Measurements from ENCODE around the gene ZDHHC1. TPM values are rescaled to one million over a fixed set of nuclear protein-coding genes. Genes with fewer than 3 reads are reported as not detected.

Gene ZDHHC1
- polyA plus RNA-seq, 4 donors = 12.6 to 19.0 (median 16.0) TPM

GRCh38 chr16:67413978-67414911, 2.0 kb downstream of the ZDHHC1 start:
- no peak for DNase-seq (ENCODE audit: low read depth in 4 of 4, low spot score in 2 of 4)

- DNase-seq (ENCODE audit: low read depth in 4 of 4, low spot score in 2 of 4) = no peak
These were observed 4.0 kb downstream of the ZDHHC1 start for GRCh38 chr16:67412294-67412693.

GRCh38 chr16:67411339-67411738, 4.9 kb downstream of the ZDHHC1 start:
- DNase-seq (ENCODE audit: low read depth in 4 of 4, low spot score in 2 of 4) = no peak

- no peak for DNase-seq (ENCODE audit: low read depth in 4 of 4, low spot score in 2 of 4)
These were observed 6.6 kb downstream of the ZDHHC1 start for GRCh38 chr16:67409631-67410030.

- no peak for DNase-seq (ENCODE audit: low read depth in 4 of 4, low spot score in 2 of 4)
These were observed 8.4 kb downstream of the ZDHHC1 start for GRCh38 chr16:67407788-67408452.

GRCh38 chr16:67407176-67407787, 9.0 kb downstream of the ZDHHC1 start:
- DNase-seq (ENCODE audit: low read depth in 4 of 4, low spot score in 2 of 4) = no peak

GRCh38 chr16:67406111-67406971, 9.9 kb downstream of the ZDHHC1 start:
- DNase-seq (ENCODE audit: low read depth in 4 of 4, low spot score in 2 of 4) = no peak

GRCh38 chr16:67405336-67405735, 10.9 kb downstream of the ZDHHC1 start:
- DNase-seq (ENCODE audit: low read depth in 4 of 4, low spot score in 2 of 4) = no peak

GRCh38 chr16:67404740-67405226, 11.5 kb downstream of the ZDHHC1 start:
- no peak for DNase-seq (ENCODE audit: low read depth in 4 of 4, low spot score in 2 of 4)

GRCh38 chr16:67403976-67404555, 12.2 kb downstream of the ZDHHC1 start:
- no peak for DNase-seq (ENCODE audit: low read depth in 4 of 4, low spot score in 2 of 4)

GRCh38 chr16:67400901-67401300, 15.4 kb downstream of the ZDHHC1 start:
- no peak for DNase-seq (ENCODE audit: low read depth in 4 of 4, low spot score in 2 of 4)

GRCh38 chr16:67399749-67400704, 16.2 kb downstream of the ZDHHC1 start:
- no peak for DNase-seq (ENCODE audit: low read depth in 4 of 4, low spot score in 2 of 4)

GRCh38 chr16:67399218-67399733, 17.0 kb downstream of the ZDHHC1 start:
- DNase-seq (ENCODE audit: low read depth in 4 of 4, low spot score in 2 of 4) = no peak

- DNase-seq (ENCODE audit: low read depth in 4 of 4, low spot score in 2 of 4) = no peak
These were observed 17.6 kb downstream of the ZDHHC1 start for GRCh38 chr16:67398546-67399217.

GRCh38 chr16:67397812-67398545, 18.3 kb downstream of the ZDHHC1 start:
- no peak for DNase-seq (ENCODE audit: low read depth in 4 of 4, low spot score in 2 of 4)

GRCh38 chr16:67397036-67397801, 19.1 kb downstream of the ZDHHC1 start:
- no peak for DNase-seq (ENCODE audit: low read depth in 4 of 4, low spot score in 2 of 4)

Measured in left renal cortex interstitium (tissue), 4 donors.